GM21825 (cell line): Measurements from ENCODE around the gene MTG1.
"Not testable (repeated sequence)": the region's sequence is repeated elsewhere in the genome, so short reads cannot be mapped to it uniquely, and the experiment has no call there.

Experiments used
- ATAC-seq: cut with Tn5 transposase; IDR thresholded peaks from one replicate; pipeline ENCODE4 v1.9.1; 2021; ENCODE audit warnings: mild to moderate bottlenecking, moderate library complexity; ENCODE audit not compliant: unreplicated experiment

The MTG1 gene

GRCh38 chr10:133461841-133462240 lies 67.9 kb downstream of the MTG1 start:
- ATAC-seq, result no peak

GRCh38 chr10:133462512-133463305 lies 68.8 kb downstream of the MTG1 start:
- ATAC-seq, result no peak

GRCh38 chr10:133464582-133465031 lies 70.7 kb downstream of the MTG1 start:
- ATAC-seq, result no peak

- no peak for ATAC-seq
These were observed 71.4 kb downstream of the MTG1 start for GRCh38 chr10:133465191-133465949.

- no peak for ATAC-seq
These were observed 72.1 kb downstream of the MTG1 start for GRCh38 chr10:133465950-133466474.

GRCh38 chr10:133466683-133467275 lies 72.8 kb downstream of the MTG1 start:
- no peak for ATAC-seq

GRCh38 chr10:133467286-133467911 lies 73.4 kb downstream of the MTG1 start:
- no peak for ATAC-seq

- ATAC-seq, result not testable (repeated sequence)
These were observed 75.2 kb downstream of the MTG1 start for GRCh38 chr10:133469205-133469604.

GRCh38 chr10:133471300-133472109 lies 77.5 kb downstream of the MTG1 start:
- no peak for ATAC-seq
